SU-DHL-6 (cell line): ENCODE measurements around the gene ARID5B.

Experiments used
- CTCF ChIP-seq: fragments of 200-600 bp; sonication (generic); IDR thresholded peaks from one replicate; pipeline ENCODE4 v1.5.1; 2017; ENCODE audit warnings: antibody characterized with exemption, mild to moderate bottlenecking, low read length, moderate library complexity; ENCODE audit not compliant: insufficient read depth, poor library complexity, severe bottlenecking
- EZH2phosphoT487 ChIP-seq: fragments of 200-600 bp; sonication (generic), shearing (Covaris generic); conservative IDR thresholded peaks from 2 replicates; pipeline ENCODE4 v1.6.1; 2018; ENCODE audit warnings: mild to moderate bottlenecking, antibody characterized with exemption, low read length, moderate library complexity, mixed read lengths

- TF ChIP-seq CTCF (no peak), EZH2phosphoT487 (no peak)
These were observed 35.3 kb downstream of the ARID5B start for GRCh38 chr10:61936770-61937169.
